Measurements from ENCODE around the gene ICAM3.
"Not testable (repeated sequence)": the region's sequence is repeated elsewhere in the genome, so short reads cannot be mapped to it uniquely, and the experiment has no call there.

Gene ICAM3, protein sequence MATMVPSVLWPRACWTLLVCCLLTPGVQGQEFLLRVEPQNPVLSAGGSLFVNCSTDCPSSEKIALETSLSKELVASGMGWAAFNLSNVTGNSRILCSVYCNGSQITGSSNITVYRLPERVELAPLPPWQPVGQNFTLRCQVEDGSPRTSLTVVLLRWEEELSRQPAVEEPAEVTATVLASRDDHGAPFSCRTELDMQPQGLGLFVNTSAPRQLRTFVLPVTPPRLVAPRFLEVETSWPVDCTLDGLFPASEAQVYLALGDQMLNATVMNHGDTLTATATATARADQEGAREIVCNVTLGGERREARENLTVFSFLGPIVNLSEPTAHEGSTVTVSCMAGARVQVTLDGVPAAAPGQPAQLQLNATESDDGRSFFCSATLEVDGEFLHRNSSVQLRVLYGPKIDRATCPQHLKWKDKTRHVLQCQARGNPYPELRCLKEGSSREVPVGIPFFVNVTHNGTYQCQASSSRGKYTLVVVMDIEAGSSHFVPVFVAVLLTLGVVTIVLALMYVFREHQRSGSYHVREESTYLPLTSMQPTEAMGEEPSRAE

DNA sequence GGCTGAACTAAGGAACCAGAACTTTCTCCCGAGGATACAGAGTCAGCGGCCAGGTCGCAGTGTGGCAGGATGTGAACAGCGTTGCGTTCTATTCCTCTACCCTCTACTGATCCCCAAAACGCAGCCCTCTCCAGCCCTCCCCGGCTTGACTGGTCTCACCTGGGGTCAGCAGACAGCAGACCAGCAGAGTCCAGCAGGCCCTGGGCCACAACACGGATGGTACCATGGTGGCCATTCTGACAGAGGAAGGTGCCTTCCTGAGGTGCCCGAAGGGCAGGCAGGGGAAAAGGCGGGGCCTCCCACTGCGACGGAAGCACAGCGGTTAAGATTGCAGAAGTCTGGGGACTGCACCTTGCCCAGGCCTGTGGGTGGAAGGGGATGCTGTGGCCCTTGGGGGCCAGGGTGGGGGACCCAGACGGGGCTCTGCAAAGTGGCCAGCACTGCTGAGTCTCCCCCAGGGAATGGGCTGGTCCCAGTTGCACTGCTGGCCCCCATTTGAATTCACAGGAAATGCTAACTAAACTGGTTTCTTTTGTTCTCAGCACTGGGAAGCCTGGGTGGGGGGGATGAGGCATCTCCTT, at the start of gene ICAM3:
TSS of gene ICAM3 (minus strand) at position 245 of the 581 bp plus-strand sequence. CDS start at position 235, 10 bp downstream.
- Mint-ChIP-seq H3K36me3 (ENCODE audit: low read depth) (no peaks in the 10 kb centered on the region), H3K9me3 (no peaks in the 10 kb centered on the region), H3K4me1 (peaks cover 5% of the 10 kb centered on the region), H3K27ac (no peak within 1 kb of the TSS), H3K27me3 (ENCODE audit: low read depth) (peaks cover 8% of the 10 kb centered on the region), H3K4me3 (no peak within 1 kb of the TSS)
- TF ChIP-seq, protein P1, sequence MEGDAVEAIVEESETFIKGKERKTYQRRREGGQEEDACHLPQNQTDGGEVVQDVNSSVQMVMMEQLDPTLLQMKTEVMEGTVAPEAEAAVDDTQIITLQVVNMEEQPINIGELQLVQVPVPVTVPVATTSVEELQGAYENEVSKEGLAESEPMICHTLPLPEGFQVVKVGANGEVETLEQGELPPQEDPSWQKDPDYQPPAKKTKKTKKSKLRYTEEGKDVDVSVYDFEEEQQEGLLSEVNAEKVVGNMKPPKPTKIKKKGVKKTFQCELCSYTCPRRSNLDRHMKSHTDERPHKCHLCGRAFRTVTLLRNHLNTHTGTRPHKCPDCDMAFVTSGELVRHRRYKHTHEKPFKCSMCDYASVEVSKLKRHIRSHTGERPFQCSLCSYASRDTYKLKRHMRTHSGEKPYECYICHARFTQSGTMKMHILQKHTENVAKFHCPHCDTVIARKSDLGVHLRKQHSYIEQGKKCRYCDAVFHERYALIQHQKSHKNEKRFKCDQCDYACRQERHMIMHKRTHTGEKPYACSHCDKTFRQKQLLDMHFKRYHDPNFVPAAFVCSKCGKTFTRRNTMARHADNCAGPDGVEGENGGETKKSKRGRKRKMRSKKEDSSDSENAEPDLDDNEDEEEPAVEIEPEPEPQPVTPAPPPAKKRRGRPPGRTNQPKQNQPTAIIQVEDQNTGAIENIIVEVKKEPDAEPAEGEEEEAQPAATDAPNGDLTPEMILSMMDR (IDR thresholded peaks at IDR 0.05; ENCODE audit: unreplicated experiment in 3 of 3), result no peak

DNA sequence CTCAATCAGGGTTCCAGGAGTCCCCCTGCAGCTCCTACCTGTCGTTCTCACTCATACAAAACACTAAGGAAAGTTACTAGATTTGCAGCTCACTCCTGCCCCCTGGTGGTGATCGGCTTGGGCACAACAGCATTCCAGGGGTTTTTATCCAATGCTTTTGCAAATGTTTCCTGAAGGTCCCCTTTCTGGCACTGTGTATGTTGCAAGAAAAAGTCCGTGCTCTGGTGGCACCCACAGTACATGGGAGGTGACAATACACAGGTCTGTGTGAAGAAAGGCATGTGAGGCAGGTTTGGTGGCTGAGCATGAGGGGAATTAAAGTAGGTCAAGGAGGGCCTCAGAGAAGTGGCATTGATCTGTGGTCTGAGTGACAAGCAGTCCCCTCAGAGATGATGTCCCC, 49.5 kb upstream of the ICAM3 start:
- peaks cover 18% of the 10 kb centered on the region for H3K36me3 Mint-ChIP-seq (ENCODE audit: low read depth)

DNA sequence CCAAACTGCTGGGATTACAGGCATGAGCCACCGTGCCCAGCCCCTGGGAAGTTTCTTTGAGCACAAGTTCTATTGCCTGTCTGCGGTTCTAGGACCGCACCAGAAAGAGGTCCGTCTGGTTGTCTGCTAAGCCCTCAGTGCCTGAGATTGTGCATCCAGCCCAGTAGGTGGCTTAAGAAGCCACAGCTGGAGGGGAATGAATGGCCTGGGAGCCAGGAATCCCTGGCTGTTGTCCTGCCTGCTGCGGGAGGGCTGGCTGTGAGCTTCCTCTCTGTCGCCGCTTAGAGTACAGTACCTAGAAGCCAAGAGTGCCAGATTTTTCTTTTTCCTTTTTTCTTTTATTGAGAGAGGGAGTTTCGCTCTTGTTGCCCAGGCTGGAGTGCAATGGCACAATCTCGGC, 45.2 kb upstream of the ICAM3 start:
- Mint-ChIP-seq H3K27me3 (ENCODE audit: low read depth) (peaks cover 3% of the 10 kb centered on the region), H3K27ac (no peak overlapping the region), H3K4me1 (peaks cover 16% of the 10 kb centered on the region), H3K9me3 (no peaks in the 10 kb centered on the region), H3K36me3 (ENCODE audit: low read depth) (peaks cover 3% of the 10 kb centered on the region), H3K4me3 (no peak overlapping the region)
- TF ChIP-seq, protein P1 (IDR thresholded peaks at IDR 0.05; ENCODE audit: unreplicated experiment in 3 of 3), result no peak

More for the DNA sequence above, 49.5 kb upstream of the ICAM3 start:
- Mint-ChIP-seq H3K9me3 (no peaks in the 10 kb centered on the region), H3K27me3 (ENCODE audit: low read depth) (peaks cover 3% of the 10 kb centered on the region), H3K4me1 (no peaks in the 10 kb centered on the region), H3K4me3 (no peak overlapping the region), H3K27ac (peak overlapping the region in 1 of 3 experiments; percentile 9)
- TF ChIP-seq, protein P1 (IDR thresholded peaks at IDR 0.05; ENCODE audit: unreplicated experiment in 3 of 3), result peak; percentile 88 to 91 (median 89)

DNA sequence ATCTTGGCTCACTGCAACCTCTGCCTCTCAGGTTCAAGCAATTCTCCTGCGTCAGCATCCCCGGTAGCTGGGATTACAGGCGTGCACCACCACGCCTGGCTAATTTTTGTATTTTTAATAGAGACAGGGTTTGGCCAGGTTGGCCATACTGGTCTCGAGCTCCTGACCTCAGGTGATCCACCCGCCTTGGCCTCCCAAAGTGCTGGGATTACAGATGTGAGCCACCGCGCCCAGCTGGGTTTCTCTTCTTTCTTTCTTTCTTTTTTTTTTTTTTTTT, 43.7 kb upstream of the ICAM3 start:
- not testable (repeated sequence) for H3K27me3 Mint-ChIP-seq (ENCODE audit: low read depth); H3K27ac Mint-ChIP-seq; H3K4me3 Mint-ChIP-seq; H3K9me3 Mint-ChIP-seq; H3K36me3 Mint-ChIP-seq (ENCODE audit: low read depth)
- peaks cover 17% of the 10 kb centered on the region for H3K4me1 Mint-ChIP-seq

DNA sequence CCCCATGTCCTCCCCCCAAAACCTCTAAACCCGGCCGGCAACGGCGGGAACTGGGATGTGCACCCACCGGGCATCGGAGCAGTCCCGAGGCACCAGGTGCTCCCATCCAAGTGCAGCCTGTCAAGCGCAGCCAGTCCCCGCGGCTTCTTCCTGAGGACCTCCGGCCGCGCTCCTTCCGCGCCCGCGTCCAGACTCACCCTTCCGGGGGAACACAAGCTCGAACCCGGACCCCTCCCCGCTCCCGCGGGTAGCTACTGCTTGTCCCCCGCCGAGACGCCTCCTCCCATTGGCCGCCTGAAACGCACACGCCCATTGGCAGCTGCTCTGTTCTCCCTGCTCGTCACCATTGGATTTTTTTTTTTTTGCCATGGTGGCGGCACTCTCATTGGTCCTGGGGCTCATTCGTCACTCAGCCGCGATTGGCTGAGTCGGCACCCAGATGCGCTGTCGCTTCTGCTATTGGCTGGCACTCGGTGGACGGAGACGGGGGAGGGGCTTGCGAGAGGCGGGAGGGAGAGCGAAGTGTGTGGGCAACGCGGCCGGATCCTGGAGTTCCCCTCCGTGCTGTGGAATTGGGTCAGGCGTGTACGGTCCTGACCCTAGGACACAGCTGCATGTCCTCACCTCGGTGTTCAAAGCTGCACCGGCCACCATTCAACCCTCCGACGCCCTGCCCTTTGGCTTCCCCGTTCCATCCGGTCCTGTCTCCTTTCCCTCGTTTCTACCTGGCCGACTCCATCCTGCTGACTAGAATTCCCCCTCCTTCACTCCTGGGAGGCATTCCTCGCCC, 41.1 kb upstream of the ICAM3 start, which contains the start of gene TYK2:
TSS of gene TYK2 (minus strand) at position 260 of the 790 bp plus-strand sequence. CDS start 2,166 bp downstream, outside the sequence.
- H3K4me3 Mint-ChIP-seq, result peak within 1 kb of the TSS; percentile 93 to 95 (median 93)
- no peaks in the 10 kb centered on the region for H3K9me3 Mint-ChIP-seq
- TF ChIP-seq, protein P1 (IDR thresholded peaks at IDR 0.05; ENCODE audit: unreplicated experiment in 3 of 3), result no peak
- peak within 1 kb of the TSS; percentile 54 to 88 (median 75) for H3K27ac Mint-ChIP-seq
- peaks cover 17% of the 10 kb centered on the region for H3K4me1 Mint-ChIP-seq
- H3K27me3 Mint-ChIP-seq (ENCODE audit: low read depth), result peaks cover 3% of the 10 kb centered on the region
- peaks cover 14% of the 10 kb centered on the region for H3K36me3 Mint-ChIP-seq (ENCODE audit: low read depth)

DNA sequence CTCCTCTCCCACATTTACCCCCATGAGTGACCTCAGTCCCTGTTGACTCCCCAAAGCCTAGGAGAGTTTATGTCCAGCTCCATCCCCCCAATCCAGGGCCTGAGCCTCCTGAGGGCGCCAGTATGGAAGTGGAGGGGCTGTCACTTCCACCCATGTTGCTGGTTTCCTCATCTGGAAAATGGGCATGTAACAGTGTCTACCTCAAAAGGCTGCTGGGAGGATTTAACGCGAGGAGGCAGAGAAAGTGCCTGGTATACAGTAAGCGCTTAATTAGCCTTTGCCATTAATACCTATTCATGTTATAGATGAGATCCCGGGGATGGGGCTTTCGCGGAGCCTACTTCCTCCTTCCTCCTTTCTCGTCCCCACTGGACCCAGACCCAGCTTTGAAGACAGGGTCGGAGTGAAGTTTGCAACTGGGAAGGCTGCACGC, 40.5 kb upstream of the ICAM3 start:
- H3K4me1 Mint-ChIP-seq, result peaks cover 17% of the 10 kb centered on the region
- H3K9me3 Mint-ChIP-seq, result no peaks in the 10 kb centered on the region
- peaks cover under 1% of the 10 kb centered on the region for H3K27me3 Mint-ChIP-seq (ENCODE audit: low read depth)
- H3K27ac Mint-ChIP-seq, result peak overlapping the region; percentile 54 to 88 (median 75)
- TF ChIP-seq, protein P1 (IDR thresholded peaks at IDR 0.05; ENCODE audit: unreplicated experiment in 3 of 3), result no peak
- peaks cover 17% of the 10 kb centered on the region for H3K36me3 Mint-ChIP-seq (ENCODE audit: low read depth)
- peak overlapping the region; percentile 93 to 95 (median 93) for H3K4me3 Mint-ChIP-seq

Measured in nephron (organoid).